Uterus (tissue), 2 donors: ENCODE measurements around the gene ITLN2.

ENCODE experiments used
- POLR2A ChIP-seq, 2 donors: fragments of 450-650 bp; IDR thresholded peaks; one replicate each; pipeline ENCODE4 v1.6.1; 2016; ENCODE audit warnings: antibody characterized with exemption in 2 of 2, mild to moderate bottlenecking in 1 of 2, moderate library complexity in 1 of 2
- TF ChIP-seq, protein P1 (sequence below), 4 experiments: fragments of 200-600 bp in 2 of 4; fragments of 450-650 bp in 2 of 4; sonication (generic) in 2 of 4; IDR thresholded peaks; one replicate each; pipeline ENCODE4 v1.5.1; 2016 to 2019; ENCODE audit warnings: antibody characterized with exemption in 4 of 4, mild to moderate bottlenecking in 2 of 4, moderate library complexity in 1 of 4

DNA sequence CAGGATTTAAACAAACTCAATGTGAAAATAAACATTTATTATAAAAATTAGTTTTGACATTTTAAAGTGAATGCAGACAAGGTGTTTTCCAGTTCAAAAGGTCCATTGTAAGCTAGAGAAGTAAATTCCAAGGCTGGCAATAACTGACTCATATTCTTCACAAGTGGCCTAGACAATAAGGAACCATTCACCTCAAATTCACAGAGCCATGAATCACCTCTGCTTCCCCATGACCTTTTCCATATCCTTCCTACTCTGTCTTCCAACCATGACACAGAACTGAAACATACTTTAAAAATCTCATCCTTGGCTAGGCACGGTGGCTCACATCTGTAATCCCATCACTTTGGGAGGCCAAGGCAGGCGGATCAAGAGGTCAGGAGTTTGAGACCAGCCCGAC lies 41.6 kb upstream of the ITLN2 start:
- TF ChIP-seq POLR2A (IDR thresholded peaks at IDR 0.05): no peak
- TF ChIP-seq, protein P1, sequence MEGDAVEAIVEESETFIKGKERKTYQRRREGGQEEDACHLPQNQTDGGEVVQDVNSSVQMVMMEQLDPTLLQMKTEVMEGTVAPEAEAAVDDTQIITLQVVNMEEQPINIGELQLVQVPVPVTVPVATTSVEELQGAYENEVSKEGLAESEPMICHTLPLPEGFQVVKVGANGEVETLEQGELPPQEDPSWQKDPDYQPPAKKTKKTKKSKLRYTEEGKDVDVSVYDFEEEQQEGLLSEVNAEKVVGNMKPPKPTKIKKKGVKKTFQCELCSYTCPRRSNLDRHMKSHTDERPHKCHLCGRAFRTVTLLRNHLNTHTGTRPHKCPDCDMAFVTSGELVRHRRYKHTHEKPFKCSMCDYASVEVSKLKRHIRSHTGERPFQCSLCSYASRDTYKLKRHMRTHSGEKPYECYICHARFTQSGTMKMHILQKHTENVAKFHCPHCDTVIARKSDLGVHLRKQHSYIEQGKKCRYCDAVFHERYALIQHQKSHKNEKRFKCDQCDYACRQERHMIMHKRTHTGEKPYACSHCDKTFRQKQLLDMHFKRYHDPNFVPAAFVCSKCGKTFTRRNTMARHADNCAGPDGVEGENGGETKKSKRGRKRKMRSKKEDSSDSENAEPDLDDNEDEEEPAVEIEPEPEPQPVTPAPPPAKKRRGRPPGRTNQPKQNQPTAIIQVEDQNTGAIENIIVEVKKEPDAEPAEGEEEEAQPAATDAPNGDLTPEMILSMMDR (IDR thresholded peaks at IDR 0.05): no peak
